Tibial nerve (tissue), 4 donors: ENCODE results near the gene GLRX.

Experiments
- EP300 ChIP-seq, 2 donors: sonication (generic); formaldehyde crosslinking; IDR thresholded peaks; one replicate each; pipeline ENCODE4 v1.6.1; 2017; ENCODE audit warnings: antibody characterized with exemption in 2 of 2, mild to moderate bottlenecking in 1 of 2
- POLR2A ChIP-seq, 2 donors: fragments of 450-650 bp; IDR thresholded peaks; one replicate each; pipeline ENCODE4 v1.6.1; 2017; ENCODE audit warnings: antibody characterized with exemption in 2 of 2, mild to moderate bottlenecking in 2 of 2, moderate library complexity in 2 of 2
- TF ChIP-seq, protein P1 (sequence below), 5 experiments: fragments of 200-600 bp in 3 of 5; fragments of 450-650 bp in 2 of 5; sonication (generic) in 3 of 5; IDR thresholded peaks; one replicate each; pipeline ENCODE4 v1.5.1; 2016 to 2019; ENCODE audit warnings: antibody characterized with exemption in 5 of 5, mild to moderate bottlenecking in 3 of 5, moderate library complexity in 2 of 5

DNA sequence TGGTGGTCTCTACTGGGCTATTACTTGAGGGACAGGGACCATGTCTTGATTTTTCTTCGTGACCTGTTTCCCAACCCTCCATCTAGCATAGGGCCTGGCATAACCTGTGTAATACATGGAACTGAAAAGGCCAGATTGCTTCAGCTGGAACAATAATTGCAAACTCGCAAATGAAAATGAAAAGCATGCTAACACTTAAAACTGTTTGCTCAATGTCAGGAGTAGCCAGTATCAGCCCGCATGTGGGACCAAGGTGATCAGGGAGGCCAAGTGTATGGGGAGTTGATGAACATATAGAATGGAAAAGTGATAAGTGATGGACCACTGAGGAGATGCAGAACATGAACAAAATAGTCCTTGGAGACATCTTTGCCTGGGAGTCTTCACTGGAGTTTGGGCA lies 25.2 kb downstream of the GLRX start:
- TF ChIP-seq, protein P1, sequence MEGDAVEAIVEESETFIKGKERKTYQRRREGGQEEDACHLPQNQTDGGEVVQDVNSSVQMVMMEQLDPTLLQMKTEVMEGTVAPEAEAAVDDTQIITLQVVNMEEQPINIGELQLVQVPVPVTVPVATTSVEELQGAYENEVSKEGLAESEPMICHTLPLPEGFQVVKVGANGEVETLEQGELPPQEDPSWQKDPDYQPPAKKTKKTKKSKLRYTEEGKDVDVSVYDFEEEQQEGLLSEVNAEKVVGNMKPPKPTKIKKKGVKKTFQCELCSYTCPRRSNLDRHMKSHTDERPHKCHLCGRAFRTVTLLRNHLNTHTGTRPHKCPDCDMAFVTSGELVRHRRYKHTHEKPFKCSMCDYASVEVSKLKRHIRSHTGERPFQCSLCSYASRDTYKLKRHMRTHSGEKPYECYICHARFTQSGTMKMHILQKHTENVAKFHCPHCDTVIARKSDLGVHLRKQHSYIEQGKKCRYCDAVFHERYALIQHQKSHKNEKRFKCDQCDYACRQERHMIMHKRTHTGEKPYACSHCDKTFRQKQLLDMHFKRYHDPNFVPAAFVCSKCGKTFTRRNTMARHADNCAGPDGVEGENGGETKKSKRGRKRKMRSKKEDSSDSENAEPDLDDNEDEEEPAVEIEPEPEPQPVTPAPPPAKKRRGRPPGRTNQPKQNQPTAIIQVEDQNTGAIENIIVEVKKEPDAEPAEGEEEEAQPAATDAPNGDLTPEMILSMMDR (IDR thresholded peaks at IDR 0.05): no peak
- no peak for TF ChIP-seq POLR2A (IDR thresholded peaks at IDR 0.05)
- TF ChIP-seq EP300 (IDR thresholded peaks at IDR 0.05): no peak
